GDM1 (cell line): ENCODE results near the gene RRP15.

ENCODE experiments used
- DNase-seq: peaks from one replicate; lab custom pipeline; 2025; lab: John Stamatoyannopoulos, UW

RRP15 gene

DNA sequence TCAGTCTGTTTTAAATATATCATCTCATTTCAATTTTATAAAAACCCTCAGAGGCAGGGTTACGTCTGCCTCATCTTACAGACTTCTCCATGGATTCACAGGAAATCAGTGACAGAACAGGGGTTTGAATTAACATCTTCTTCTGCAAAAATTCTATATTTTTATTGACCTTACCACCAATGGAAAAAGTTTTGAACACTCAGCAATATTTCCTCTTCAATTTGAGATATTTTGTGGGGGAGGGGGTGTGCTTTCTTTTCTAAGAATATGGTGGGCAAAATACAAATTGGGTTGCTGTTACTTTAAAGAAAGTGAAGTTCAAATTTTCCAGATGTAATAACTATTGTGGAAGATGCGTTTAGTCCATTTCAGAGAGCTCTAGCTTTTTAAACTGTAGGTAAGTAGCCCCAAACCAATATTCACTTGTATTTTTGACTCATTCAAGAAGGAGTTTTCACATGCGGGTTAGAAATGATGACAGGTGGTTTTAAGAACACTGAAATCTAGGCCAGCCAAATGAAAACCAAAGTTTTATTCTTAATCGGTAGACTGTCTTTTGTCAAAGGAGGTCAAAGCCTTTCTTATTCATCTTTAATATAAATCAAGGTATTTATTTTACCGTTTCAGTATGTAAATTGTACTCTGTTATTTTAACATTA is 77.5 kb downstream of the RRP15 start:
- no peak for DNase-seq

DNA sequence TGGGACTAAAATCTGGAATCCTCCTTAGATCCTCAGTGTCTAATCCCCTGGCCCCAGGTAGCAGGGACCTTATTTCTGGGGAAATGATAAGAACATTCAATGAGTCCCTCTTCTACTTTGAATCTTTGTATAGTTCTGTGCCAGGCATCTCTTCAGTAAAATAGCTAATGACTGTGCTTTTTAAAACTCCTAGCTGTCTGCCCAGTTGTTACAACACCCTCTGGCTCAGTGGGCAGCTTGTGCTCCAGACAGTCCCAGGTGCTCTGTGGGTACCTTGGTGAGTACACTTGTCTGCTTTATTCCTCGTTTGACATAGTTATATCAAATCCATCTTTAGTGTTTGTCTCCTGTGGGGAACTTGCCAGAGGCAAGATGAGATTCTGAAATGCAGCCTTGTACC is 78.0 kb downstream of the RRP15 start:
- DNase-seq = no peak

DNA sequence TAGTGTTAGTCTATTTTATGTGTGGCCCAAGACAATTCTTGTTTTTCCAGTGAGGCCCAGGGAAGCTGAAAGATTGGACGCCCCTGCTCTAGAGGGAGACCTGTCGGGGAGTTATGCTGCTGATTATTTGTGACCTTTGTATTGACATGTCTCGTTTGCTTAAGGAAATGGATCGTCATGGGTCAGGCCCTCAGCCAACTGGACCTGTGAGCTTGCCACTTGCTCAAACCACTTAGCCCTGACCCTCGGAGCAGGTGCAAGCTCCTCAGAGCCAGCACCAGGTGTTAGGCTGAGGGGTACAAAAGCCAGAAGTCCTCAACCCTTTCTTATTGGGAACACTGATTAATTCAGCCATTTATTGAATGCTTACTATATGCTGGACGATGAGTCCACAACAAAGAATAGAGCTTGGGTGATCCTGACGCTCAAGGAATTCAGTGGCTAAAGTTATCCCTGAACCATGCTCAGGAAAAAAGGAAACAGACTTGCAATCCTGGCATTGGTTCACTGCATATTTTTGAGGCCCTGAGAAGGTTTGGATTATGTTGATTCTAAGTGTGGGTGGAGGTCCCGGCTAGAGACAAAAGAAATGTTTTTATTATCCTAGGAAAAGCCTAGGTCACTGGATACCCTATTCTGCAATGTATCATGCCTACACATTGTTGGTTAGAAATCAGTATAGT is 79.1 kb downstream of the RRP15 start:
- DNase-seq = no peak

DNA sequence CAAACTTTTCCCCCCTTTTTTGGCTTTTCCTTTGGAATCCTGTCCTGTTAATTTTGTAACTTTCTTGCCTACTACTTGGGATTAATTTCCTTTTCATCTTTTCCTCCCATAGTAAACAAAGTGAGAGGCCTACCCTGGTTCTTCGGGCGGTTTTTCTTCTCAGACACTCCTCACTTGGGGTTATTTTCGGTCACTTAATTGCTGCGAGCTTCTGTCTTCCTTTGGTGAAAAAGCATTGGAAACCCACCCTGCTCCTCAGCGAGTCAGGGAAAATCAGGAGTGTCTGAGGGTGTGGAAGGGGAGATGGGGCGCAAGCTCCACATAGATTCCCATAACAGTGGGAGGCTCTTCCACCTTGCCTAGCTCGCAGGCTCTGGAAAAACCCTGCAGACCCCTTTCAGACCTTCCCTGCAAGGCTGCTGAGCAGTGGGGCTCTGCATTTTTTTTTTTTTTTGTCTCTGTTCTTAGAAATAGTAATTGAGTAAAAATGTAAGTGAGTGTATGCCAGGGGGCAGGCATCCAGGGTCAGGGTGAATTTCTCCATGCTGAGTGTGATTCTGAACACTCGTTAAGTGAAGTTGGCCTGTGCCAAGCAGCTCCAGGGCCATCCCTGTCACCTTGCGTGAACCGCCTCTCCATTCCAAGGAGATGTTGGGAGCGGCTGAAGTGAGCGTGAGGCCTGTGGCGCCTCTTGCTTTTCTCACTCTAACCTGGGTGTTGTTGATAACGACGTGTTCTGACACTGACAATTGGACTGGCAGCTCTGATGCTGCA is 80.3 kb downstream of the RRP15 start:
- no peak for DNase-seq

DNA sequence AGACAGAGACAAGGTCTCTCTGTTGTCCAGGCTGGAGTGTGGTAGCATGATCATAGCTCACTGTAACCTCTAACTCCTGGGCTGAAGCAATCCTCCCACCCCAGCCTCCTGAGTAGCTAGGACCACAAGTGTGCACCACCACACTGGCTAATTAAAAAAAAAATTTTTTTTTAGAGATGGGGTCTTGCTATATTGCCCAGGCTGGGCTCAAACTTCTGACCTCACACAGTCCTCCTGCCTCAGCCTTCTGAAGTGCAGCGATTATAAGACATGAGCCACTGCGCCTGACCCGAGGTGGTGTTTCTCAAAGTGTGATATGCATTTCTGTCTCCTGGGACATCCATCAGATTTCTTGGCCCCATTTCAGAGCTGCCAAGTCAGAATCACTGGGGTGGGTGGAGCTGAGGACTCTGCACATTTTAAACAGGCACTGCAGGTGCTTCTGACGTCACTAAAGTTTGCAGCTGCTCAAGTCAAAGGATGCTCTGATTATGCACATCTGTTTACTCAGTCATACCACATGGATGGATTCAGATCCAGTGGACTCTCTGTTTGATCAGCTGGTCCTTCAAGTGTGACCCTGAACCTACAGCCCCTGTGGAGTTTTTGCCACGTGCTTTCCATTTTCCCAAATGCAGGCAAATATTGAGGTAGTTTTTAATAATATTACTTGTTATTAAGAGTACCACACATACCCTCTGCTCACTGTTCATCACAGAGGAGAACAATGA is 81.4 kb downstream of the RRP15 start:
- no peak for DNase-seq

DNA sequence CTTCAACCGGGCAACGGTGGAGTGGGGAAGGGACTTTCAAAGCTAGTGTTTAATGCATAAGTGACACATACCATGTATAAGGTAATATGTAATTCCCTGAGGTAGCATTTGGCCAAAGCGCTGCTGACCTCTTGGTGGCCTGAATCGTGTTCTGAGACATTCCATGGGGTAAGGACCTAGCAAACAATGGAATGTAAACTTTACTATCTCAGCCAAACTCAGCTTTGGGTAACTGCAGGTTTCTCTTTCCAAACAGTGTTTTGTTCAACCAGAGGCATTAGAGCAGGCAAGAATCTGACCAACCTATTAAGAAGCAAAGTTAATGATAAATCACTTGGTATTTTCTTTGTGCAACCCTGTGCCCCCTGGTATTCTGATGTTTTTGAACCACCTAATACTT is 82.0 kb downstream of the RRP15 start:
- DNase-seq = no peak

DNA sequence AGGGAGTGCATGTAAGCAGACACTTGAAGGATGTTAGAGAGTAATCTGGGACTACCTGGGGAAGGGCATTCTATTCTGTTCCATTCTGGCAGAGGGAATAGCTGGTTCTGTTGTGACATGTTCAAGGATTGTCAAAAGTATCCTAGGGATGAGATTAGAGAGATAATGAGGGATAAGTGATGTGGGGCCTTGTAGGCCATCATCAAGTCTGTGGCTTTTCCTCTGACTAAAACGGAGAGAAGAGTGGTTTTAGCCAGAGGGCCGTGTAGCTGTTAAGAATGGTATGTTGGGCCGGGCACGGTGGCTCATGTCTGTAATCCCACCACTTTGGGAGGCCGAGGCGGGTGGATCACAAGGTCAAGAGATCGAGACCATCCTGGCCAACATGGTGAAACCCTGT is 83.6 kb downstream of the RRP15 start:
- no peak for DNase-seq

DNA sequence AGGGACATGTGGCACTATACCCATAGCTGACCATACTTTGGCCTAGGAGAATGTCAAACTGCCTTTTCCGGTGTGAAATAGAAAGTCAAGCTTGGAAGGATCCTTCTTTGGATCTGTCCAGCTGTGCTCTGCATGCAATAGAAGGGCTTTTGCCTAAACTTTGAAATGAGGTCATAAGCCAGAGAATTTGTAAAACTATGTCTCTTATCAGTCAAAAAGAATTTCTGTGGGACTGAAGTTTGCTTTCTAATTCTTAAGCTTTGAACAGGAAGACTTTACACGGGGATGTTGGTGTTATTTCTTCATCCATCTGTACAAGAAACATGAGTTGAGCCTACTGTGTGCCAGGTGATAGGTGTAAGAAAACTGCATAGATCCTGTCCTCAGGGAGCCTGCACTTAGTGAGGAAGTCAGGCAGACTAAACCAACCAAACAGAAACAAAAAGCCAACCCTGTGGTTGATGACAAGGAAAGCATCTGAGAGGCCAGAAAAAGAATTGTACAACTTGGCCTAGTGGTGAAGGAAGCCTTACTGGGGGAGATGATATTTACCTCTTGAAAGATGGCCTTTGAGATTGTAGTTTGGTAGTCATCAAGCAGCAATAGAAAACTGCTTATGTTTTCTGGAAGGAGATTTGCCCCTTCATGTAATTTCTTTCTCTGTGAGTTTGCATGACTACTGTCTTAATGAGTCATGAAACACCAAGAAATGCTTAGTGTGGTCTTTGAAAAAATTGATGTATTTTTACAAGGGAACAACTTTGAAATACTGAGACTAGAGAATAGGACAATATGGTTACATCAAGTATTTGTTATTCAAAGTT is 84.8 kb downstream of the RRP15 start:
- DNase-seq = no peak

DNA sequence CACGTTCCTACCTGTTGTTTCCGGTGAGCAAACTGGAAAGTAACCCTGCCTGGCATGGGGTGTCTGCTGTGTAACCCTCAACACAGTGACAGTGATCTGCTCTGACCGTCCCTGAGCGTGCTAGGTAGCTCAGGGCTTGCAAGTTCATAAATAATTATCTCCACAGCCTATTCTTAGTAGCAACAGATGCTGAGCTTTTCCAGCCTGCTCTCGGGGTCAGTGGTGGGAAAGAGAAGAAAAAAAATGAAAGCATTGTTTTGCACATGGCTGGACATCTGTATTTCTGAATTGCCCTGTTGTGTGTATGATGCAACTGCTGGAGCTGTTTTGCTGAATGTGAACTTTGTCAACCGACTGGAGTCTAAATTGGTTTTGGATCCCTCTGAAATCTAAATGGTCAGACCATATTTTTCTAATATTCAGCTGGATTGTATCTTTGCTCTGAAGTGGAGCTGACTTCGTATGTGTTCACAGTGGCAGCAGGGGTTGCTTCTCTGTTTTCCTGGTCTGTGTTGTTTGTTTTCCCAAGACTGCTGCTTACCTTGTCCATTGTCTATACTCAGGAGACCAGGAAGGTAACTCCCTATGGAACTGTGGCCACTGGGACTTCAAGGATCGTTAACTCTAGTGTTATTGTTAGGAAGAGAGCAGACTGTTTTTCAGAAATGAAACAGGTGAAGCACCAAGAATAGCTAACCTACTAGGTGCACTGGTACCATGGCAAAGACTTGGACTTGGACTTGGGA is 87.0 kb downstream of the RRP15 start:
- no peak for DNase-seq

DNA sequence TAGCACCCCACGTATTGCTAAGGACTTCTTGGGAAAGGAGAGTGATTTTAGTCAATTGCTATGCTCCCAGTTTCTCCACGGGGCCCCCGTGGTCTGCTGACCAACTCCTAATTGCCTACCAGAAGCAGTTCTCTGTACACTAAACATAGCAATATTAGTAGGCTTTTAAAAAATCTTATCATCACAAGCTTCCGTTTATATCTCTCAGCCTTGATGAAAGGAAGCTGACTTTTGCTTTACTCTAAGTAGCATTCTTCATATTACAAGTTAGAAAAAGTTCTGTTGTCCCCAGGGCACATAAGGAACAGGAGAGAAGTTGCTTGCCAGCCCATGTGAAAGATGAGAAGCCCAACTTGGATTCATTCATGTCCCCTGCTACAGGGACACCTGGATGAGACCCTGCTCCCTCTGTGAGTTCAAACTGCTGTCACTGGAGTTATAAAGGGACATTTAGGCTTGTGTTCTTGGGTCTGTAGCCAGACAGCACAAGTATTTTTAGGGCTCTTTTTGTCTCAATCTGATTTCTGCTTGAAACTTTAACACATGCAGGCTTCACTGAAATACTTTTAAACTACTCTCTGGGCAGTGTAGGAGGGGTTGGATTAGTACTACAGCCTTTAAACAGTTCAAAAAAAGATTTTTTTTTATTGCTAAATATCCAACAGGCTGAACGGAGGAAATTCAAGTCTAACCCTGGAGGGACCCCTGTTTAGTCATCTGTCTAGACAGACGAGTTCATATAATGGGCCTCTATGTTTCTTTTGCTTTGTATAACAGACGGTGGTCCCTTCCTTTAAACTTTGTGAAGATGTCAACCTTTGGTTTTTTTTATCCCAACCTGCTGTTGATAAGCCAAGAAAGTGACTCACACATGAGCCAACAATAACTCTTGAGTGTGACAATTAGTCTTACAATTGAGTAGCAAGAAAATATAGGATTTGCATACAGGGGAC is 89.6 kb downstream of the RRP15 start:
- no peak for DNase-seq

DNA sequence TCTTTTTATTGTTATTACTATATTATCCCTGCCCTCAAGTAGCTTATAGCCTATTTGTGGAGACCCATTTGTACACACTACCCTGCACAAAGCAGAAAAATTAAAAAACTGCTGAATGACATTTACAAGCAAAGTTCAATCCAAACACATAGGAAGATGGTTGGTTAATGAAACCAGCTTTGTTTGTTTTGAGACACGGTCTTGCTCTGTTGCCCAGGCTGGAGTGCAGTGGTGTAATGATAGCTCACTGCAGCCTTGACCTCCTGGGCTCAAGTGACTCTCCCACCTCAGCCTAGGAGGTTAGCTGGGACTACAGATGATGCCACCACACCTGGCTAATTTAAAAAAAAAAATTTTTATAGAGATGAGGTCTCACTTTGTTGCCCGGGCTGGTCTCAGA is 91.6 kb downstream of the RRP15 start:
- no peak for DNase-seq

DNA sequence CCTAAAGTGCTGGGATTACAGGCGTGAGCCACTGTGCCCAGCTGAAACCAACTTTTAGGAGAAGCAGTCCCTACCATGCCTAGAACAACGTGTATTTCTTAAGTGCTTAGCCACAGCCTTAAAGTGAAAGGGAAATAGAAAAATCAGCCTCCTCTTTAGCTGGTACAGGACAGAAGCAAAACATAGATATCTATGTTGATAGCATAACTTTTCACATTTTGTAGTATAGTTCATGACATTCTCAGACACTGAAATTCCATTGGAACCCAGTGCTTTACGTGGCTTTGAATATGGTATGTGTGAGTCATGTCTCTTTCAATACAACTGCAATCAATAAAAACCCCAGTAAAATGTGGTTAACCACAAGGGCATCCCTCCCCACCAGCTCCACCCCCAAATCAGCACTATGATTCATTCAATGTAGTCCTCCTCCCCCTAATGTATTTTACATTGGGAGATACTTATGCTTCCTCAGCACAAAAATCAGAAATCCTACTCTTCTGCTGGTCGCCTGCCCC is 92.1 kb downstream of the RRP15 start:
- DNase-seq = no peak

DNA sequence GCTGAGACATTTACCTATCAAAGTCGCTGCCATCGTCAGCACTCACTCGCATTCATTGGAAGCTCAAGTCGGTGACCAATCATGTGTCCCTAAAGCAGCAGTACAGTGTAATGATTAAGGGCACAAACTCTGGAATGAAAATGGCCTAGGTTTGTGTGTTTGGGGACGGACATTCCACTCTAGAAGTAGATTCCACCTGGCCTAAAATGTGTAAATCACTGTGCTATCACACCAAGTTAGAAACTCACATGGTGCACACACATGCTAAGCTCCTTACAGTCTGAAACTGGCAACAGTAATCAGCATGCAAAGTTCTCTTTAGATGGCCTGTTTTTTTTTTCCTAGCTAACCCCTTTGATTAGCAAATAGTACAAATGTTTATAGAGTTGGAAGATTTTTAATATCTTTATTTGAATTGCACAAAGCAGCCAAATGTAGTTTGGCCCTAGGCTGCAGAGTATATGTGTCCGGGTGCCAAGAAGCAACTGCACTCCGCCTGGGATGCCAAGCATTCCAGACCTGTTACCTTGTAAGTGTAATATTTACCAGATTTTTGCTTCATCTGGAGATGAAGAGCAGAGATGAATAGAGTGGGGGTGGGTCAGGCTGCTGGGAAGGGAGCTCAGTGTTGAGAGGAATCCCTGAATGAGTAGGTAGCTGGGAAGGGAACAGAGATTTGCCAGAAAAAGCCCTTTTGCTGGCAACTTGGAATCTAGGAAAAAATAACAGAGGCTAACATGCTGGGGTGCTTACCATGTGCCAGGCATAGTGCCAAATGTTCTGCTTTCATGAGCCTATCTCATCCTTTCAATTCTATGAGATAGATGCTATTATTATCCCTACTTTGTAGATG is 95.3 kb downstream of the RRP15 start:
- no peak for DNase-seq

DNA sequence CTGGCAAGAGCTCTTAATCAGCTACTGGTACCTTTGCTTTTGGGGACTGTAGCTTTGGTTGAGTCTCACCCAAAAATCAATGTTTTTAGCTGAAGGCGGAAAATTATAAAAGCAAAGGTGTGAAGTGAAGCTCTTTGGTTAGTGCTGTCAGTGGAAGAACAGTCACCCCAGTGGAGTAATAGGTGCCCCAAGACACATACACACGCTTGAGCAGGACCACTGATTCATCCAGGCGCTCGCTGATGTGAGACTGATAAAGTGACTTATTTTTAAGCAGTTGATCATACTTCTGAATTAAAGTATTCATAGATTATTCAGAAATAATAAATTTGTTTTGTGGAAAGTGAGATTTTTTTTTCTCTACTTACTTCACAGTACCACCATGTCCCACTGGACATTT is 97.2 kb downstream of the RRP15 start:
- no peak for DNase-seq

DNA sequence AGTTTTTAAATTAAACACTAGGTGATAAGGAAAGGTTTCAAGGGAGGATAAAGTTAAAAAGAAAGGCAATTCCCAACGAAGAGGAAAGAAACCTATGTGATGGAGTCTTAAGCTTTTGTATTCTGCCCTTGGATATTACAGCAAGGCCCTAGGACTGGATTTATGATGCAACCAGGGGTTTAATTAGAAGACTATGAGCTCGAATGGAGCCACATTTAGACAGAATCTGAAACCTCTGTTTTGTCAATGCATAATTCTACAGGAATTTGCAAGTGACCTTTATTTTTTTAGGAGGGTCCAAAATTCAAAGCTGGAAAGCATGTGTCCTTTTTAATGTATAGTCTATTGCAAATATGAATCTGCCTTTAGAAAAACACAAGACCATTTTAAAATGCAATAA is 98.0 kb downstream of the RRP15 start:
- DNase-seq = no peak

DNA sequence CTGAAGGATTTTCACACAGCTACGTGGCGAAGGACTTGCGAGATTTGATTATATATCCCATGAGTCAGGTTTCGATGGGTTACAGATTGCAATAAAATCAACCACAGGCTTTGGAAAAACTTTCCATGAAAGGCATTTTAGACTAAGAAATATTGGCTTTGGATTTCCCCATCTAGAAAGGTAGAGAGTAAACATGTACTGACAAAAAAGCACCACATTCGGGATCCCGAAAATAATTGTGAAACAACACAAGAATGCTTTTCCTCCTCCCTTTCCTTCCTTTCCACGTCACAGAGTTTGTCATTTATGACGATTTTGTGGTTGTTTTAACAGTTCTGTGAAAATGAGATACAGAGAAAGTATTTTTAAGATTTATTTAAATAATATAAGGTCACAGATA is 98.6 kb downstream of the RRP15 start:
- no peak for DNase-seq

DNA sequence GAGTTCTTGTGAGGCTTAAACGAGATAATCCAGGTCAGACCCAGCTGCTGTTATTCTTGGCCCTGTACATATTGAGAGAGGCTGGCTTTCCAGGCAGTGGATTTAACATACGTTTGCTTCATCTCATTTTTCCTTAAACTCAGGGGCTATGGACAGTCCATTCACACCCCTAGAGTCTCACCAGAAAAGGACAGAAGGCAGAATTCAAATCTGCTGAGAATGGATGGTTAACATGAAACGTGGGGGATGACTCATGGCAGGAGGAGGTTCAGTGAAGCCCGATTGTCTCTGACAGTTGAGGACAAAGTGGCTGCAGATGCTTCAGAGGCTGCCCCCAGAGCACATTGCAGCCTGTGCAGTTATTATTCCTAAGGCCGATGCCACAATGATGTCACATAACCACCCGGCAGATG is 99.5 kb downstream of the RRP15 start:
- no peak for DNase-seq
